ENCODE data around the gene MLXIP.
"Not testable (repeated sequence)": the region's sequence is repeated elsewhere in the genome, so short reads cannot be mapped to it uniquely, and the experiment has no call there.

Gene MLXIP, protein sequence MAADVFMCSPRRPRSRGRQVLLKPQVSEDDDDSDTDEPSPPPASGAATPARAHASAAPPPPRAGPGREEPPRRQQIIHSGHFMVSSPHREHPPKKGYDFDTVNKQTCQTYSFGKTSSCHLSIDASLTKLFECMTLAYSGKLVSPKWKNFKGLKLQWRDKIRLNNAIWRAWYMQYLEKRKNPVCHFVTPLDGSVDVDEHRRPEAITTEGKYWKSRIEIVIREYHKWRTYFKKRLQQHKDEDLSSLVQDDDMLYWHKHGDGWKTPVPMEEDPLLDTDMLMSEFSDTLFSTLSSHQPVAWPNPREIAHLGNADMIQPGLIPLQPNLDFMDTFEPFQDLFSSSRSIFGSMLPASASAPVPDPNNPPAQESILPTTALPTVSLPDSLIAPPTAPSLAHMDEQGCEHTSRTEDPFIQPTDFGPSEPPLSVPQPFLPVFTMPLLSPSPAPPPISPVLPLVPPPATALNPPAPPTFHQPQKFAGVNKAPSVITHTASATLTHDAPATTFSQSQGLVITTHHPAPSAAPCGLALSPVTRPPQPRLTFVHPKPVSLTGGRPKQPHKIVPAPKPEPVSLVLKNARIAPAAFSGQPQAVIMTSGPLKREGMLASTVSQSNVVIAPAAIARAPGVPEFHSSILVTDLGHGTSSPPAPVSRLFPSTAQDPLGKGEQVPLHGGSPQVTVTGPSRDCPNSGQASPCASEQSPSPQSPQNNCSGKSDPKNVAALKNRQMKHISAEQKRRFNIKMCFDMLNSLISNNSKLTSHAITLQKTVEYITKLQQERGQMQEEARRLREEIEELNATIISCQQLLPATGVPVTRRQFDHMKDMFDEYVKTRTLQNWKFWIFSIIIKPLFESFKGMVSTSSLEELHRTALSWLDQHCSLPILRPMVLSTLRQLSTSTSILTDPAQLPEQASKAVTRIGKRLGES

DNA sequence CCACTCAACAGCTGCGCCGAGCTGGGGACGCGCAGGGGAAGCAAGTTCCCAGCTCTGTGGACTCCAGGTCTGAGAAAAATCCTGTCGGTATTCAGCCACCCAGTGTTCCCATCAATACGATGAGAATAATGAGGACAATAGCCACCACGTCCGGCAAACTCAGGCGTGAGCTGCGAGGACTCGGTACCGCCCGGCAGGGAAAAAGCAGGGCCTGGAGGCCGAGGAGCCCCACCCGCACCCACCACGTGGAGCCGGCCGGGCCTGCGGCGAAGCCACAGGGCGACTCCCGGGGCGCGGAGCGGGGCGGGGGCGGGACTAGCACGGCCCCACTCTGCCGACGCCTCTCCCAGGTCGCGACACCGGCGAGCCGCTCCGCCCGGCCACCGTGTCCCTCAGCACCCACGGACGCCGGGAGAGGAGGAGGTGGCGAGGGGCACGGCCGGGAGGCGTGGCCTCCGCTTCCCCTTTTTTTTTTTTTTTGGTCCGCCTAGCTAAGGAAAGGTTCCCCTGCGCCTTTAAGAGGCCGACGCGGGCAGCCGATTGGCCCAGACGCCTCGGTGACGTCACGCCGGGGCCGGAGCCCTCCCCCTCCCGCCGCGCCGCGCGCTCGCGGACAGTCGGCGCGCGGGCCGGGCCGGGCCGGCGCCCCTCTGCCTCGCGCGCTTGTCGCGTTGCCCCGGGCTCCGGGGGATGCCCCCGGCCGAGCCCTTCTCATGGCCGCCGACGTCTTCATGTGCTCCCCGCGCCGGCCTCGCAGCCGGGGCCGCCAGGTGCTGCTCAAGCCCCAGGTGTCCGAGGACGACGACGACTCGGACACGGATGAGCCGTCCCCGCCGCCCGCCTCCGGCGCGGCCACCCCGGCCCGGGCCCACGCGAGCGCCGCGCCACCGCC is at the start of gene MLXIP:
Gene MLXIP (plus strand): TSS at position 616 of the 892 bp plus-strand sequence. CDS start 98 bp downstream, at position 714.
- DNase-seq, result peak; percentile 85

DNA sequence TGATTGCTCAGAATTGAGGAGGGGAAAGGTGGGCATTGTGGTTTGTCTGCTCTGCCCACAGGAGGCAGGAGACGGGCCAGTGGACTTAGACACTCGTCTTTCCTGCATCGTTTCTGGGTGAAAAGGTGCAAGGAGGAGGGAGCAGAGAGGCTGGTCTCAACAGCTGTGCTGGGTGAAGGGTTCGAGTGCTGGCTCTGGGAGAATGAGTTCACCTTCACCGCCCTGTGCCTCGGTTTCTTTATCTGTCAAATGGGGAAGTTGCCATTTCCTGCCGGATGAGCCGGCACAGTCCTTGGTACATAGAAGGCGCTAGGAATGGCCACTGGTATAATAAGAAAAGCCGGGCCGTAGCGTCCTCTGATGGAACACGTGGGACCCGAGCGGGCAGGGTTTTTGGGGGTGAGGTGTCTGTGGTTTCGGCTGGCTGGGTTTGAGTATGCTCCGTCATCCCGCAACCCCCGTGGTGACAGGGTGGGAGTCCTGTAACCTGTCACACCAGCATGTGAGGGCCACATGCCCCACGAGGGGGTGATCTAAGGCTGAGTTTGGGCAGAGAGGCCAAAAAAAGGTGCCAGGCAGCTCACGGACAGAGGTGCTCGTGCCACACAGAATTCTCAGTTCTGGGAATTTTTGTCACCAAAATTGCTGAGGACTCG is 49.5 kb upstream of the MLXIP start:
- no peak for DNase-seq

DNA sequence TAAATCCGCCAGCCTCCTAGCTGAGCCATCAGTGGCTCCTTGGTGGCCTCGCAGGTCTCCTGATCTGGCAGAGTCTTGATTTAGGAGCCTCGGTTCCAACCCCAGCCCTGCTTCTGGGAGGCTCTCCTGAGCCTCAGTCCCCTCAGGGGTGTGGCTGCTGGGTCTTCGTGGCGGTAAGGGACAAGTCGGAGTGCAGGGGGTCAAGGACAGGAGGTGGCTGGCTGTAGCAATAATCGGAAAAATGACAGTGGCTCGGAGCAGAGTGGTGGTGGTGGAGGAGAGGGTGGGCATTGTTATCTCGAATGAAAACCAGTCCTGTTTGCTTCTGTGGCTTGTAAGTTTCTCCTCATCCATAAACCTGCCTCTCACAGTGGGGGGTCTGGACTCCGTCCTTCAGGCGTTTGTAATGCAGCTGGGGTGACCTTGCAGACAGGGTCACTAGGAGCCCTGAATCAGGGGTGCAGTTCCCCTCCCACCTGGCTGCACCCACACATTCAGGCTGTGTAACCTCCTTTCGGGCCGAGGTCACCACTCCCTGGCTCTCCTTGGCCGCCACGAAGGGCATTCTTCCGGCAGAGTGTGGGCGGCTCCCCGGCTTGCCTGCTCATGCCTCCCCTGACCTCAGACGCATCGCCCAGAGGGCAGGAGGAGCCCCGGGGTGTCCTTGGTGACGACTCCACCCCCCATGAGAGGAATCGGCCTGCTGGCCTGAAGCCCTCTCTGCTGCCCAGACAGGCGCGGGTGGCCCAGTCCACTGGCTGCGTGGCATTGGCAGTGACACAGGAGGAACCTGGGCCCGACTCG is 48.7 kb upstream of the MLXIP start:
- DNase-seq, result no peak

- DNase-seq, result no peak
Observed at GRCh38 chr12:122030424-122031035, 48.0 kb upstream of the MLXIP start.

DNA sequence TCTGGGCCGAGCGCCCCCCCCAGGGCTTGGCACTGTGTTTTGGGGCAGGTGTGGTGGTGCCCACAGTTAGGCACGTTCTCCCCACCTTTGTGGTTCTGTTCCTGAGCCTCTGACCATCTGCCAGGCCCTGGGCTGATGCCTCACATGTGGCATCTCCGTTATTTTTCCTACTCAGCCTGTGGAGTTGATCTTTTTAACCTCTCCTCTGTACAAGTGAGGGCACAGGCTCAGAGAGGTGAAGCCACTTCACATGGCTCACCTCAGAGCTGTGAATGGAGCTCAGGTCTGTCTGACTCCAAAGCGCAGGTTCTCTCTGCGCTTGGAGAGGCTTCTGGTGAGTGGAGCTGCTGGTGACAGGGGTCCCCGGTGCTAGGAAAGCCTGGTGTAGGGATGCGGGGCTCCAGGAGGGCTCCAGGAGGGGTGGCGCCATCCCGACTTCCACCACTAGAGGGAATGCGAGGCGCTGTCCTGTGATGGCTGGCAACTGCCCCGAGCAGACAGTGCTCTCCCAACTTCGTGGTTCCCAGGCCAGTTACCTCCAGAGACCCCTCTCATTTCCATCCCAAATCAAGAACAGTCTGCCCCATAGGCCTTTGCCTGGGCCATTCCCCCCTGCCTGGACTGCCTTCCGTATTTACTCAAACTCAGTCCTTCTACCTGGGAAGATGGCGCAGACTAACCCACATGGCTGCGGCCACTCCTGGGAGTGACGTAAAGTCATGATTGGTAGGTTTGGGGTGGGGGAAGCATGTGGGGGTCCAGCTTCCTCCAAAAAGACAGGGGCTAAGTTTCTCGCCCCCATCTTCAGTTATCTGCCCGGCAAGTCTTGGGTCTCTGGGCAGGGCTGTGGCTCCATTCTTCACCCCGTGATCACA is 47.0 kb upstream of the MLXIP start:
- peak; percentile 21 for DNase-seq

DNA sequence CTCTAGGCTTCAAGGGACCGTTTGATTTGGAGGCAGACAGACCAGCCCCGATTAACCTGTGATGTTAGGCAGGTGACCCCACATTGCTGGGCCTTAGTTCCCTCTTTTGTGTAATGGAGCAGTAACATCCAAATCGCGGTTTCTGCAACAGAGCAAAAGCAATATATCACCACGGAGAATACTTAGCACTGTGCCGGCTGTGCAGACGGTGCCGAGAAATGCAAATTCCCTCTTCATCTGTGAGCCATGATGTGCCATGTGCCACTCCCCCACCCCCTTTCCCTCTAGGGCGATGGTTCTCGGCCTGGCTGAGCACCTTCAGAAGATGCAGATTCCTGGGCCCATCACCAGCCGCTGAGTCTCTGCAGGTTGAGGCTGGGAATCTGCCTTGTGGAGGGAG is 46.0 kb upstream of the MLXIP start:
- no peak for DNase-seq

DNA sequence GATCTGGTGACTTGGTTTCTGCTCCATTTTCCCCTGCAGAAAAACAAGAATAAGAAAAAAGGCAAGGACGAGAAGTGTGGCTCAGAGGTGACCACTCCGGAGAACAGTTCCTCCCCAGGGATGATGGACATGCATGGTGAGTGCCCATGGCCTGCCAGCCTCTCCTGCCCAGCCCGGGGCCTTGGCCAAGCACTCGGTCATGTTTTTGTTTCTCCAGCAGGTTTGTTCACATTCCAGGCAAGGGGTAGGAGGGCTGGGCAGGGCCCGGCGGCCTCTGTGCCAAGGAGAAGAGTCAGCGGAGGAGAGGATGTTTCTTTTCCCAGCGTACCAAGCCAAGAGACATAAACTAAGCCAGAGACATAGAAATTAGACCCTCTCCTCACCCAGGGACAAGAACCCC is 43.3 kb upstream of the MLXIP start:
- no peak for DNase-seq

GRCh38 chr12:122036153-122036552 is 42.4 kb upstream of the MLXIP start:
- DNase-seq, result no peak

DNA sequence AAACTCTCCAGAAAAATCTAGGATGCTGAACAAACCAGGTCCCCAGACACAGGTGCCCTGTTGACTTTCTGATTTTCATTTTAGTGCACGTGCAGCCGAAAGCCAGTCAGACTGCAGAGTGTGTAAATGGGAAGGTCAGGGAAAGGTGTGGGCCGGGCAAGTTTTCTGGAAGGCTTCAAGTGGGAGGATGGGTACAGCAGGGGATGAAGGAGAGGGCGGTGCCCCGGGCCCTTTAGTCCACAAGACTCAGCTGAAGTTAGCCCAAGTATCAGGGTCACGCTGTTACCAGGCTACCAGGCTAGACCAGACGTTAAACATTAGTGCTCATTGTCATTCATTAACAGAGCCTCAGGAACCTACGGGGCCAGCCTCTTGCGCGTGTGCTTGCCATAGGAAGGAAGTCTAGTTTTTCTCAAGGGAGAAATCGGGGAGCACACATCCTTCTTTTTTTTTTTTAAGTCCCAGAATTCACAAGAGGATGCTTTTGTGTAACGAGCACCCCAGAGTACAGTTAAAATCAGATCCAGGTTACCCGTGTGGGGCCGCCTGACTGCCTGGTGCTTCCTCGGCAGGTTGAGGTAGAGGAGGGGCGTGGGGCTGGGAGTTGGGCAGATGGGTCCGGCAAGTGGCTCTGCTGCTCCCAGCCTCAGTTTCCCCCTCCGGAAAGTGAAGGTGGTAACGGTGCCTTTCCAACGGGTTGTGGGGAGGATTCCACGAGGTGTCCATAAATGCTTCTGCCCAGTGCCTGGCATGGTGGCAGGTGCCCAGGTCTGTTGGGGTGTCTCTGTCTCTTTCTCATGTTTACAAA is 37.8 kb upstream of the MLXIP start:
- DNase-seq, result no peak

DNA sequence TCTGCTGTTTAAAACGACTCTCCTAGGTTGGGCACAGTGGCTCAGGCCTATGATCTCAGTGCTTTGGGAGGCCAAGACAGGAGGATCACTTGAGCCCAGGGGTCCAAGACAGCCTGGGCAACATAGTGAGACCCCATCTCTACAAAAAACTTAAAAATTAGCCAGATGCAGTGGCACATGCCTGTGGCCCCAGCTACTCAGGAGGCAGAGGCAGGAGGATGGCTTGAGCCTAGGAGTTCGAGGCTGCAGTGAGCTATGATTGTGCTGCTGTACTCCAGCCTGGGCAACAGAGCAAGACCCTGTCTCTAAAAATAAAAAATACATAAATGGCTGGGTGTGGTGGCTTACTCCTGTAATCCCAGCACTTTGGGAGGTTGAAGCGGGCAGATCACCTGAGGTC is 37.1 kb upstream of the MLXIP start:
- DNase-seq, result not testable (repeated sequence)

GRCh38 chr12:122042910-122043309 is 35.6 kb upstream of the MLXIP start:
- DNase-seq, result no peak

GRCh38 chr12:122043476-122043875 is 35.1 kb upstream of the MLXIP start:
- no peak for DNase-seq

DNA sequence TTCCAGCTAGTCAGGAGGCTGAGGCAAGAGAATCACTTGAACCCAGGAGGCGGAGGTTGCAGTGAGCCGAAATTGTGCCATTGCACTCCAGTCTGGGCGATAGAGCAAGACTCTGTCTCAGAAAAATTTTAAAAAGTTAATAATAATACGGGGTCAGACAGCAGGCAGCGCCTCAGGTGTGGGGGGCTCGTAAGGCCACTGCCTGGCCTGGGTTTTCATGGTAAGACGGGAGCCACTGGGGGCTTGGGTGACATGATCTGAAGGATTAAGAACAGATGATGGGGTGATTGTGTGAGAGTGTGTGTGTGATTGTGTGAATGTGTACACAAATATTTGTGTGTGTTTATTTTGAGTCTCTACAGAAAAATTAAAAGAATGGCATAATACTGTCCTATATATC is 33.3 kb upstream of the MLXIP start:
- DNase-seq, result no peak

- no peak for DNase-seq
Observed at GRCh38 chr12:122046145-122046544, 32.4 kb upstream of the MLXIP start.

DNA sequence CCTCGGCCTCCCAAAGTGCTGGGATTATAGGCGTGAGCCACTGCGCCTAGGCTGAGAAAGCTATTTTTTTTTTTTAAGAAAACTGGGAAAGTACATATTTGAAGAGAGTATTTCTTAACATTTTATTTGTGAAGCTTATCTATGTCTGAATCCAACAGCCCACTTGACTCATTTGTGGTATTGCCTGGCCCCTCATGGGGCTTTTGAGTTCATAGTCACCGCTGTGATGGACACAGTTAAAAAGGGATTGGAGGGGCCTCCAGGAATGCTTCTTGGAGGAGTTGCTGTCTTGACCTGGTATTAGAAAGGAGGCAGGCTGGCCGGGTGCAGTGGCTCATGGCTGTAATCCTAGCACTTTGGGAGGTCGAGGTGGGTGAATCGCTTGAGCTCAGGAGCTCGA is 30.4 kb upstream of the MLXIP start:
- no peak for DNase-seq

DNA sequence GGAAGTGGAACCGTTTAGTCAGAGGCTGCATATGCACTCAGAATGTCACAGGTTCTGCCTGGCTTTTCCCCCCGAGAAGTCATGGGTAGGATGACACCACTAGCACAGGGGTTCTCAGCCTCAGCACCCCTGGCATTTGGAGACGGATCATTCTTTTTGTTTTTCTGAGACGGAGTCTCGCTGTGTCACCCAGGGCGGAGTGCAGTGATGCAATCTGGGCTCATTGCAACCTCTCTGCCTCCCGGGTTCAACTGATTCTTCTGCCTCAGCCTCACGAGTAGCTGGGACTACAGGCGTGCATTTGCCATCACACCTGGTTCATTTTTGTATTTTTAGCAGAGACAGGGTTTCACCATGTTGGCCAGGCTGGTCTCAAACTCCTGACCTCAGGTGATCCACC is 28.7 kb upstream of the MLXIP start:
- no peak for DNase-seq

DNA sequence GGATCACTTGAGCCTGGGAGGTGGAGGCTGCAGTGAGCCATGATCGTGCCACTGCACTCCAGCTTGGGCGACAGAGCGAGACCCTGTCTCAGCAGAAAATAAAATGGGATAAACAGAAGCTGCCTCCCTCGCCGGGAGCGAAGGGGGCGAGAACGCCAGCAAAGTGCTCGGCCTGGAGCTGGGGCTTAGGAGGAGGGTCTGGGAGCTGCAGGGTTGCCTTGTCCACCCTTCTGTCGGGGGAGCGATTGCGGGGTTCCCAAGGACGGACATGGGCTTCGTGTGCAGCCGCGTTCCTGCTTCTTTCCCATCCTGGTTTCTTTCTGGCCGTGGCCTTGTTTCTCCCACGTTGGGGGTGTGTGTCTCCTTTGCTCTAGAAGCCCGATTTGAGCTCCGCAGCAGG is 27.9 kb upstream of the MLXIP start:
- no peak for DNase-seq

- DNase-seq, result no peak
Observed at GRCh38 chr12:122051231-122051876, 27.2 kb upstream of the MLXIP start.

DNA sequence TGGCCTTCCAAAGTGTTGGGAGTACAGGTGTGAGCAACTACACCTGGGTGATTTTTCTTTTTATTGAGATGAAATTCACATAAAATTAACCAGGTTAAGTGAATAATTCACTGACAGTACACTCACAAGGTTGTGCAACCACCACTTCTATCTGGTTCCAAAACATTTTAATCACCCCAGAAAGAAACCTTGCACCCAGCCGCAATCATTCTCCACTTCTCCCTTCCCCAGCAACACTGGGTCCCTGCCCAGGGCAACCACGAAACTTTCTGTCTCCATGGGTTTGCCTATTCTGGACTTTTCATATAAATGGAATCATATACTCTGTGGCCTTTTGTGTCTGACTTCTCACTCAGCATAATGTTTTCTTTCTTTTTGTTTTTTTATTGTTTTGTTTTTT is 26.3 kb upstream of the MLXIP start:
- no peak for DNase-seq

All from NCI-H2171 treated with DMSO at 0.1 percent for 48 hours (cell line).